Dermis blood vessel endothelial cell (primary cell): ENCODE measurements around the gene NOL12. TPM values are rescaled to one million over a fixed set of nuclear protein-coding genes. Genes with fewer than 3 reads are reported as not detected.

Experiments
- total RNA-seq: library from RNA; depleted of rRNA; stranded (reverse); fragments of >200 nt; gene quantifications from 2 replicates; pipeline ENCODE4 v1.2.3, GENCODE V29; 2014

The NOL12 gene
- total RNA-seq, 1 donor from 2014 or later, result 23.1 TPM

Other genes with a start within 250 kb of the NOL12 start
- gene MFNG, start 200.0 kb upstream of the NOL12 start, total RNA-seq, result 163 and 228 TPM in 2 replicates
- gene CARD10, start 166.9 kb upstream of the NOL12 start, total RNA-seq, result 55.8 and 61.6 TPM in 2 replicates
- gene CDC42EP1, start 125.9 kb upstream of the NOL12 start, total RNA-seq, result 22.6 and 25.8 TPM in 2 replicates
- gene LGALS2, start 106.3 kb upstream of the NOL12 start, total RNA-seq, result not detected in 2 replicates
- gene GGA1, start 77.5 kb upstream of the NOL12 start, total RNA-seq, result 48.3 and 55.3 TPM in 2 replicates
- gene SH3BP1, start 46.7 kb upstream of the NOL12 start, total RNA-seq, result 0.85 and 2.7 TPM in 2 replicates
- gene PDXP, start 27.6 kb upstream of the NOL12 start, total RNA-seq, result 9.0 and 13.3 TPM in 2 replicates
- 2,321 and 4,948 TPM in 2 replicates for gene LGALS1, start 10.7 kb upstream of the NOL12 start, total RNA-seq
- gene TRIOBP, start 10.7 kb downstream of the NOL12 start, total RNA-seq, result 165 and 227 TPM in 2 replicates
- 24.5 and 37.6 TPM in 2 replicates for gene GCAT, start 121.6 kb downstream of the NOL12 start, total RNA-seq
- 0.14 TPM in 1 of 2 replicates, not detected in the other for gene GALR3, start 137.0 kb downstream of the NOL12 start, total RNA-seq
- 43.6 and 44.3 TPM in 2 replicates for gene ANKRD54, start 158.0 kb downstream of the NOL12 start, total RNA-seq
- 358 and 454 TPM in 2 replicates for gene EIF3L, start 163.1 kb downstream of the NOL12 start, total RNA-seq
- gene MICALL1, start 220.0 kb downstream of the NOL12 start, total RNA-seq, result 36.4 and 52.7 TPM in 2 replicates